Measurements from ENCODE around the gene TRAPPC4. TPM values are rescaled to one million over a fixed set of nuclear protein-coding genes. Genes with fewer than 3 reads are reported as not detected.
A peak's percentile ranks its signal among the peaks of the same experiment; 100 is the strongest.
"Not testable (repeated sequence)": the region's sequence is repeated elsewhere in the genome, so short reads cannot be mapped to it uniquely, and the experiment has no call there.

The TRAPPC4 gene
- total RNA-seq (10 to 100 TPM; 49.6 to 54.3 TPM), polyA plus RNA-seq (10 to 100 TPM; 33.8 to 53.6 TPM)
- long read RNA-seq, donor 1, transcript TRAPPC4-214 (5 exons, 1,759 nt) = major isoform, 35 of 41 reads
- long read RNA-seq, donor 1, partial matches to known transcripts = 0 of 41 reads
- long read RNA-seq, donor 1, other reads (novel, unspliced or antisense) = 1 of 41 reads
- long read RNA-seq, donor 2, transcript TRAPPC4-214 (5 exons, 1,759 nt) = major isoform, 15 of 17 reads
- long read RNA-seq, donor 2, partial matches to known transcripts = 0 of 17 reads
- long read RNA-seq, donor 2, other reads (novel, unspliced or antisense) = 2 of 17 reads

GRCh38 chr11:119018074-119018938 is at the start of gene TRAPPC4, which contains the start of gene RPS25:
Gene TRAPPC4, plus strand, starts transcription at chr11:119018766. Its CDS starts 30 bp downstream, at chr11:119018796.
Gene RPS25, minus strand, starts transcription at chr11:119018343. Its CDS starts 59 bp downstream, at chr11:119018284.
- no peaks in the 10 kb centered on the region for H3K27me3 ChIP-seq (ENCODE audit: control insufficient read depth in 1 of 2, insufficient read depth in 2 of 2, low read length in 1 of 2)
- 0% methylated on average over 61 to 63 of the region's 63 CpGs for WGBS, 2 donors
- H3K36me3 ChIP-seq (ENCODE audit: control insufficient read depth in 1 of 2, insufficient read depth in 2 of 2, low read length in 1 of 2) = no peaks in the 10 kb centered on the region
- peak within 1 kb of the TSS; percentile 8 to 87 for H3K27ac ChIP-seq (ENCODE audit: low read depth in 1 of 2, low read length in 2 of 2)
- intact Hi-C loops (cut with DNase I) = loop anchor here in 1 of 2 donors (2.0 kb wide), 1 partner anchor 20 kb away; the partner anchor contains the start of gene CENATAC
- peak; percentile 97 to 98 for DNase-seq
- H3K4me1 ChIP-seq (ENCODE audit: control insufficient read depth in 1 of 2, insufficient read depth in 2 of 2, low read length in 2 of 2) = no peaks in the 10 kb centered on the region
- H3K4me3 ChIP-seq (ENCODE audit: low read length in 2 of 2) = peak within 1 kb of the TSS; percentile 52 to 75
- peak; percentile 97 for ATAC-seq (ENCODE audit: low FRiP score)
- no peaks in the 10 kb centered on the region for H3K9me3 ChIP-seq (ENCODE audit: control insufficient read depth, low read length)

- H3K9me3 ChIP-seq (ENCODE audit: control insufficient read depth, low read length); intact Hi-C loops (cut with DNase I); H3K4me1 ChIP-seq (ENCODE audit: control insufficient read depth in 1 of 2, insufficient read depth in 2 of 2, low read length in 2 of 2); ATAC-seq (ENCODE audit: low FRiP score); H3K27ac ChIP-seq (ENCODE audit: low read depth in 1 of 2, low read length in 2 of 2); DNase-seq; H3K36me3 ChIP-seq (ENCODE audit: control insufficient read depth in 1 of 2, insufficient read depth in 2 of 2, low read length in 1 of 2); H3K27me3 ChIP-seq (ENCODE audit: control insufficient read depth in 1 of 2, insufficient read depth in 2 of 2, low read length in 1 of 2); H3K4me3 ChIP-seq (ENCODE audit: low read length in 2 of 2): not testable (repeated sequence)
- 91 to 92% methylated on average over 2 of the region's 2 CpGs for WGBS, 2 donors
Observed at GRCh38 chr11:118969508-118969907, 49.1 kb upstream of the TRAPPC4 start.

DNA sequence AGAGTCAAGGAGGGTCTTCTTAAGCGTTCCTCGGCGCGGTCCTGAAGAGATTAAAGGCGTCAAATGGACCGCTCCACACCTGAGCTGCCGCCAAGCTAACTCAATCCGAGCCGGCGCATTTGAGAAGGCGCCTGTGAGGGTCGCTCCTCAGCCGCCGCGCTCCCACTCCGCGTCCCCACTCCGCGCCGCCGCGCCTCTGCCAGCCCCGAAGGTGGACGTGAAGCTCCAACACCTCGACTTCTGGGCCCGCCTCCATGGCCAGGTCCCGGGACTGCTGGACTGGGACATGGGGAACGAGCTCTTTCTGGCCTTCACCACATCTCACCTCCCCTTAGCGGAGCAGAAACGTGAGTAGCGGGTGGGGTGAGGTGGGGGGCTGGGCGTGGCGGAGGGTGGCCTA is 46.9 kb upstream of the TRAPPC4 start, which contains the start of gene FOXR1:
FOXR1 (plus strand) TSS at position 116 of the 400 bp plus-strand sequence; CDS start at position 287, 171 bp downstream.
- Histone ChIP-seq H3K4me1 (ENCODE audit: control insufficient read depth in 1 of 2, insufficient read depth in 2 of 2, low read length in 2 of 2) (no peaks in the 10 kb centered on the region), H3K27me3 (ENCODE audit: control insufficient read depth in 1 of 2, insufficient read depth in 2 of 2, low read length in 1 of 2) (no peaks in the 10 kb centered on the region), H3K36me3 (ENCODE audit: control insufficient read depth in 1 of 2, insufficient read depth in 2 of 2, low read length in 1 of 2) (no peaks in the 10 kb centered on the region), H3K9me3 (ENCODE audit: control insufficient read depth, low read length) (no peaks in the 10 kb centered on the region), H3K27ac (ENCODE audit: low read depth in 1 of 2, low read length in 2 of 2) (no peak within 1 kb of the TSS), H3K4me3 (ENCODE audit: low read length in 2 of 2) (no peak within 1 kb of the TSS)
- 37 to 38% methylated on average over 32 to 33 of the region's 33 CpGs for WGBS, 2 donors
- intact Hi-C loops (cut with DNase I) = no loop called here
- ATAC-seq (ENCODE audit: low FRiP score) (no peak), DNase-seq (no peak)

DNA sequence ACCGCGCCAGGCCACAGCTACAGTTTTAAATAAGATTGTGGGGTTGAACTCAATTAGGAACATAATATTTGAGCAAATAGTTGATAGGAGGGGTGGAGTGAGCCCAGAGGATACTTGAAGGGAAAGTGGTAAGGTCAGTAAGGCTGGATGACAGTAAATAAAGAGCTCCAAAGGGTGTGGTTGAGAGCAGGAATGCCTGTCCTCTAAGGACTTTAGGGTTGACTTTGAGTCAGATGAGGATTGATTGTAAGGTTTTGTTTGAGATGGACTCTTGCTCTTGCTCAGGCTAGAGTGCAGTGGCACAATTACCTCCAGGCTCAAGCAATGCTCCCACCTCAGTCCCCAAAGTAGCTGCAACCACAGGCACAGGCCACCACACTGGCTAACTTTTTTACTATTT is 44.6 kb upstream of the TRAPPC4 start:
- H3K4me3 ChIP-seq (ENCODE audit: low read length in 2 of 2) = no peak overlapping the region
- 98% methylated on average over 2 of the region's 2 CpGs for WGBS, 2 donors
- no peak for ATAC-seq (ENCODE audit: low FRiP score)

GRCh38 chr11:118975771-118976709 is 42.5 kb upstream of the TRAPPC4 start:
- no peaks in the 10 kb centered on the region for H3K4me1 ChIP-seq (ENCODE audit: control insufficient read depth in 1 of 2, insufficient read depth in 2 of 2, low read length in 2 of 2)
- H3K9me3 ChIP-seq (ENCODE audit: control insufficient read depth, low read length) = no peaks in the 10 kb centered on the region
- H3K27me3 ChIP-seq (ENCODE audit: control insufficient read depth in 1 of 2, insufficient read depth in 2 of 2, low read length in 1 of 2) = peaks cover 0 to 3% of the 10 kb centered on the region in 2 donors
- WGBS, 2 donors = 81 to 83% methylated on average over 15 of the region's 15 CpGs
- no peak overlapping the region for H3K27ac ChIP-seq (ENCODE audit: low read depth in 1 of 2, low read length in 2 of 2)
- ATAC-seq (ENCODE audit: low FRiP score) (no peak), DNase-seq (no peak)
- no peaks in the 10 kb centered on the region for H3K36me3 ChIP-seq (ENCODE audit: control insufficient read depth in 1 of 2, insufficient read depth in 2 of 2, low read length in 1 of 2)
- no peak overlapping the region for H3K4me3 ChIP-seq (ENCODE audit: low read length in 2 of 2)
- intact Hi-C loops (cut with DNase I) = no loop called here

More for the DNA sequence above, 44.6 kb upstream of the TRAPPC4 start:
- intact Hi-C loops (cut with DNase I) = no loop called here
- Histone ChIP-seq H3K36me3 (ENCODE audit: control insufficient read depth in 1 of 2, insufficient read depth in 2 of 2, low read length in 1 of 2) (no peaks in the 10 kb centered on the region), H3K27me3 (ENCODE audit: control insufficient read depth in 1 of 2, insufficient read depth in 2 of 2, low read length in 1 of 2) (peaks cover 0 to 3% of the 10 kb centered on the region in 2 donors), H3K9me3 (ENCODE audit: control insufficient read depth, low read length) (no peaks in the 10 kb centered on the region), H3K27ac (ENCODE audit: low read depth in 1 of 2, low read length in 2 of 2) (no peak overlapping the region), H3K4me1 (ENCODE audit: control insufficient read depth in 1 of 2, insufficient read depth in 2 of 2, low read length in 2 of 2) (no peaks in the 10 kb centered on the region)
- DNase-seq = no peak

- no peak overlapping the region for H3K4me3 ChIP-seq (ENCODE audit: low read length in 2 of 2)
- ATAC-seq (ENCODE audit: low FRiP score) (no peak), DNase-seq (no peak)
- no peak overlapping the region for H3K27ac ChIP-seq (ENCODE audit: low read depth in 1 of 2, low read length in 2 of 2)
- H3K4me1 ChIP-seq (ENCODE audit: control insufficient read depth in 1 of 2, insufficient read depth in 2 of 2, low read length in 2 of 2) = no peaks in the 10 kb centered on the region
- intact Hi-C loops (cut with DNase I) = no loop called here
- no peaks in the 10 kb centered on the region for H3K9me3 ChIP-seq (ENCODE audit: control insufficient read depth, low read length)
- H3K27me3 ChIP-seq (ENCODE audit: control insufficient read depth in 1 of 2, insufficient read depth in 2 of 2, low read length in 1 of 2) = peaks cover 0 to 3% of the 10 kb centered on the region in 2 donors
- 61 to 70% methylated on average over 9 of the region's 9 CpGs for WGBS, 2 donors
- no peaks in the 10 kb centered on the region for H3K36me3 ChIP-seq (ENCODE audit: control insufficient read depth in 1 of 2, insufficient read depth in 2 of 2, low read length in 1 of 2)
Observed at GRCh38 chr11:118979434-118979833, 39.1 kb upstream of the TRAPPC4 start.

GRCh38 chr11:118980191-118980881 is 38.2 kb upstream of the TRAPPC4 start:
- Histone ChIP-seq H3K4me3 (ENCODE audit: low read length in 2 of 2) (no peak overlapping the region), H3K36me3 (ENCODE audit: control insufficient read depth in 1 of 2, insufficient read depth in 2 of 2, low read length in 1 of 2) (no peaks in the 10 kb centered on the region), H3K27ac (ENCODE audit: low read depth in 1 of 2, low read length in 2 of 2) (no peak overlapping the region), H3K4me1 (ENCODE audit: control insufficient read depth in 1 of 2, insufficient read depth in 2 of 2, low read length in 2 of 2) (no peaks in the 10 kb centered on the region), H3K9me3 (ENCODE audit: control insufficient read depth, low read length) (no peaks in the 10 kb centered on the region), H3K27me3 (ENCODE audit: control insufficient read depth in 1 of 2, insufficient read depth in 2 of 2, low read length in 1 of 2) (peaks cover 0 to 3% of the 10 kb centered on the region in 2 donors)
- peak in 1 of 2 donors; percentile 76 for DNase-seq
- intact Hi-C loops (cut with DNase I) = no loop called here
- 32 to 39% methylated on average over 21 of the region's 21 CpGs for WGBS, 2 donors
- peak; percentile 46 for ATAC-seq (ENCODE audit: low FRiP score)

Data from aorta (tissue), 5 donors.